ENCODE data around the gene LIF.
"Not testable (repeated sequence)": the region's sequence is repeated elsewhere in the genome, so short reads cannot be mapped to it uniquely, and the experiment has no call there.

DNA sequence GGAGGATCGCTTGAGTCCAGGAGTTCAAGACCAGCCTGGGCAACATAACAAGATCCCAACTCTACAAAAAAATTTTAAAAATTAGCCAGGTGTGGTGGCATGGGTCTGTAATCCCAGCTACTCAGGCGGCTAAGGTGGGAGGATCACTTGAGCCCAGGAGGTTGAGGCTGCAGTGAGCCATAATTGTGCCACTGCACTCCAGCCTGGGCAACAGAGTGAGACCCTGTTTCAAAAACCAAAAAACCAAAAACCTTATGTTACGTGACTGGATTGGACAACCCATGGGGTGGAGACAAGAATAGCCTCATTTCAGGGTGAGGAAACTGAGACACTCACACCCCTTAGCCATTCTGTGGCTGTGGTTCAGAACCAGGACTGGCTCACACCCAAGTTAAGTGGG is 30.3 kb downstream of the LIF start:
- TF ChIP-seq, protein P1, sequence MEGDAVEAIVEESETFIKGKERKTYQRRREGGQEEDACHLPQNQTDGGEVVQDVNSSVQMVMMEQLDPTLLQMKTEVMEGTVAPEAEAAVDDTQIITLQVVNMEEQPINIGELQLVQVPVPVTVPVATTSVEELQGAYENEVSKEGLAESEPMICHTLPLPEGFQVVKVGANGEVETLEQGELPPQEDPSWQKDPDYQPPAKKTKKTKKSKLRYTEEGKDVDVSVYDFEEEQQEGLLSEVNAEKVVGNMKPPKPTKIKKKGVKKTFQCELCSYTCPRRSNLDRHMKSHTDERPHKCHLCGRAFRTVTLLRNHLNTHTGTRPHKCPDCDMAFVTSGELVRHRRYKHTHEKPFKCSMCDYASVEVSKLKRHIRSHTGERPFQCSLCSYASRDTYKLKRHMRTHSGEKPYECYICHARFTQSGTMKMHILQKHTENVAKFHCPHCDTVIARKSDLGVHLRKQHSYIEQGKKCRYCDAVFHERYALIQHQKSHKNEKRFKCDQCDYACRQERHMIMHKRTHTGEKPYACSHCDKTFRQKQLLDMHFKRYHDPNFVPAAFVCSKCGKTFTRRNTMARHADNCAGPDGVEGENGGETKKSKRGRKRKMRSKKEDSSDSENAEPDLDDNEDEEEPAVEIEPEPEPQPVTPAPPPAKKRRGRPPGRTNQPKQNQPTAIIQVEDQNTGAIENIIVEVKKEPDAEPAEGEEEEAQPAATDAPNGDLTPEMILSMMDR (conservative IDR thresholded peaks at IDR 0.05; ENCODE audit: low read depth, low read length), result not testable (repeated sequence)
- not testable (repeated sequence) for TF ChIP-seq CEBPB (IDR thresholded peaks at IDR 0.05; ENCODE audit: low read depth, low read length); RFX5 (IDR thresholded peaks at IDR 0.05; ENCODE audit: low read depth, low read length); MXI1 (IDR thresholded peaks at IDR 0.05; ENCODE audit: borderline replicate concordance, low read depth, low read length); POLR2A (IDR thresholded peaks at IDR 0.05; ENCODE audit: low read depth, low read length); RAD21 (IDR thresholded peaks at IDR 0.05; ENCODE audit: low read length); MAFK (IDR thresholded peaks at IDR 0.05; ENCODE audit: low read depth, low read length); RCOR1 (IDR thresholded peaks at IDR 0.05; ENCODE audit: insufficient replicate concordance, low read length)
